GM12874 (cell line): ENCODE measurements around the gene EFCAB11.

Experiments used
- TF ChIP-seq, protein P1 (sequence below): IDR thresholded peaks from 2 replicates; pipeline ENCODE4 v1.5.1; 2011; ENCODE audit warnings: low read depth, mild to moderate bottlenecking, control low read depth, low read length, moderate library complexity; ENCODE audit not compliant: insufficient read depth

EFCAB11 gene

DNA sequence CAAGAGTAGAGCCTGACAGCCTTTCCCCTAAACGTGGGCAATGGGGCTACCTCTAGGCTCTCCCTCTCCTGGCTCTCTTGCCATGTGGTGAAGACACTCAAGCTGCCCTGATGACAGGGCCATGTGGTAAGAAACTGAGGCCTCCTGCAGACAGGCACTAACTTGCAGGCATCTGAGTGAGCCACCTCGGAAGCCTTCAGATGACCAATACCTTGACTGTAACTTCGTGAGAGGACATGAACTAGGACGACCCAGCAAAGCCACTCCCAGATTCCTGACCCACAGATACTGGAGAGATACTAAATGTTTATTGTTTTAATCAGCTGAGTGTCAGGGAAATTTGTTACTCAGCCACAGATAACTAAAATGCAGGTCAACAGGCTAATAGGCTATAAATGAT, 96.4 kb downstream of the EFCAB11 start:
- TF ChIP-seq, protein P1, sequence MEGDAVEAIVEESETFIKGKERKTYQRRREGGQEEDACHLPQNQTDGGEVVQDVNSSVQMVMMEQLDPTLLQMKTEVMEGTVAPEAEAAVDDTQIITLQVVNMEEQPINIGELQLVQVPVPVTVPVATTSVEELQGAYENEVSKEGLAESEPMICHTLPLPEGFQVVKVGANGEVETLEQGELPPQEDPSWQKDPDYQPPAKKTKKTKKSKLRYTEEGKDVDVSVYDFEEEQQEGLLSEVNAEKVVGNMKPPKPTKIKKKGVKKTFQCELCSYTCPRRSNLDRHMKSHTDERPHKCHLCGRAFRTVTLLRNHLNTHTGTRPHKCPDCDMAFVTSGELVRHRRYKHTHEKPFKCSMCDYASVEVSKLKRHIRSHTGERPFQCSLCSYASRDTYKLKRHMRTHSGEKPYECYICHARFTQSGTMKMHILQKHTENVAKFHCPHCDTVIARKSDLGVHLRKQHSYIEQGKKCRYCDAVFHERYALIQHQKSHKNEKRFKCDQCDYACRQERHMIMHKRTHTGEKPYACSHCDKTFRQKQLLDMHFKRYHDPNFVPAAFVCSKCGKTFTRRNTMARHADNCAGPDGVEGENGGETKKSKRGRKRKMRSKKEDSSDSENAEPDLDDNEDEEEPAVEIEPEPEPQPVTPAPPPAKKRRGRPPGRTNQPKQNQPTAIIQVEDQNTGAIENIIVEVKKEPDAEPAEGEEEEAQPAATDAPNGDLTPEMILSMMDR: no peak

DNA sequence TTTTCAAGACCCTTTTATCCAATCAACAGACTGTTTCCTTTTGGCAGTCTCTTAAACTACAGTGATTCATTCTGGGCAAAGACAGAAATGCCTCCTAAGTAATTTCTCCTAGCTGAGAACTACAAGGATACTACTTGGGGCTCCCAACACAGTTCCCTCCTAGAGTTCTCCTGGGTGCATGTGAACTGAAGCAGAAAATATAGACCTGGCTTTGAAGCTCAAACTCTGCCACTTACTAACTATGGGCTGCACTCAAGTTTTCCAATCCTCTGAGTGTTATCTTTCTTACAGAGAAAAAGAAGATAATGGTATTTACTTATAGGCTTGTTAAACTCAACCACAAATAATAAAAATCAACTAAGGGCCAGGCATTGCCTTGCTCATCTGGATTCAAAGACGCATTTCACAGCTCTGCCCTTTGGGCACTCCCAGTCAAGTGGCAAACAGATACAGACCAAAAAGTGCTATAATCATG, 97.6 kb downstream of the EFCAB11 start:
- TF ChIP-seq, protein P1: no peak

GRCh38 chr14:89855961-89856656, 98.4 kb downstream of the EFCAB11 start:
- TF ChIP-seq, protein P1: no peak

DNA sequence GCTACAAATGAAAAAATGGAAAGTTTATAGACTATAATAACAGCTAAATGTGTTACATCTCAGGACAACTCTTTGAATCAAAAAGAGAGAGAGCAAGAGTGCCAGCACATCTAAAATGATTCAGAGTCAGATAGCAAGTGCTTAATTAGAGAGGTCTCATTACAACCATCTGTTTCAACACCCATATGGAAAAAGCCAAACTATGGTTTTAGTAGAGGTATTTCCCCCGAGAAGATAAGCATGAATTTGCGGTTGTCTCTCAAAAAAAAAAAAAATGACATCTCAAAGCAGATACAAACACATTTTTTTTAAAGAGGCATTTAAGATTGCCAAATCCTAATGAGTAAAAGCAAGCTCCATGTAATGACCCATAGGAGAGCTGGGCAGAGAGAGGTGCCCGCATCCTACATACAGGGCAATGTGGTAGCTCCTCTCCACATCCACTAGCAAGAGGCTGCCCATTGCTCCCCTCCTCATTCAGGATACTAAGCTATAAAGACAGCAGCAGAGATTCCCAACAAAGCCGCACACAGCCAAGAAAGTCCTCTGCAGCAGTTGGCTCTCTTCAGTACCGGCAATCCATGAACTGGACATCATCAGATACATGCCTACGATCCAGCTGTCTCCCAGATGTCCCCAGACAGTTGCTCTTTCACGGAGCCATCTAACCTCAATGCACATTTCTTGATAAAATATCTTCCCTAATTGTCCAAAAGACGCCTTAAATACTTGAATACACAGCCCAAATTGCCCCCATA, 100.4 kb downstream of the EFCAB11 start:
- TF ChIP-seq, protein P1: no peak

GRCh38 chr14:89851106-89851505, 103.4 kb downstream of the EFCAB11 start:
- TF ChIP-seq, protein P1: no peak

DNA sequence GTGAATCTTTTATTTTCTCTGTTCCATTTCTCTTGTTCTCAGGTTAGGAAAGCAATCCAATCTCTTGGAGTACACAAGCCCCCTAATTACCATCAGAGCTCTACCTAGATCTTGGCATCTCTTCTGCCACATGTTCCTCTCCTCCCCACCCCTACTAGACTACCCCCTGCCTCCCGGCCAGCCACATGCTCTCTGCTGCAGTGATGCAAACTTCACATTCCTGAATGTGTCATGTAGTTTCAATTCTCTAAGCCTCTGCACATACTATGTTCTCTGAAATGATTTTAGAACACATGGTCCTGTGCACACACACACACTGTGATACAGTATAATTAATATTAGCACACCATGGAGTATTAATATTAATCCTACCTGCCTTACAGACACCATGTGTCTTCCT, 104.6 kb downstream of the EFCAB11 start:
- TF ChIP-seq, protein P1: no peak

DNA sequence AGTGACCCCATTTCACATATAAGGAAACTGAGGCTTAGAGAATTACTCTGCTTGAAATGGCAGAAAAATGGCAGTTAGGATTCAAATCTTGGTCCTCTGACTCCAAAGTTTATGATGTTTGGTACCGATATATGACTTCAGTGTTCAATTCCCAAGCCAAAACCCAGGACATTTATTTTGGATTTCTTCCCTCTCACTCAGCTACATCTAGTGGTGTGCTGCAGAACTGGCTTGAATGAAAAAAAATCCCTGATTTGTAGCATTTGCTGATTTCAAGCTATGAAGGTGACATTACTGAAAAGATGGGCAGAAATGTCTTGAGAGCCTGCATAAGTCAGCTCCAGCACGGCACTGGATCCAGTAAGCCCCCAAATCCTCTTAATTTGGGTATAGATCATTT, 106.4 kb downstream of the EFCAB11 start:
- TF ChIP-seq, protein P1: no peak
